SU-DHL-6 (cell line): ENCODE measurements around the gene HS2ST1.

ENCODE experiments used
- CTCF ChIP-seq: fragments of 200-600 bp; sonication (generic); IDR thresholded peaks from one replicate; pipeline ENCODE4 v1.5.1; 2017; ENCODE audit warnings: antibody characterized with exemption, mild to moderate bottlenecking, low read length, moderate library complexity; ENCODE audit not compliant: insufficient read depth, poor library complexity, severe bottlenecking
- EZH2phosphoT487 ChIP-seq: fragments of 200-600 bp; sonication (generic), shearing (Covaris generic); conservative IDR thresholded peaks from 2 replicates; pipeline ENCODE4 v1.6.1; 2018; ENCODE audit warnings: mild to moderate bottlenecking, antibody characterized with exemption, low read length, moderate library complexity, mixed read lengths

GRCh38 chr1:86905875-86906274, 8.6 kb upstream of the HS2ST1 start:
- no peak for TF ChIP-seq CTCF
- TF ChIP-seq EZH2phosphoT487 = no peak
